HG03520 (cell line): ENCODE results near the gene FIGNL2.

ENCODE experiments used
- ATAC-seq: cut with Tn5 transposase; IDR thresholded peaks from one replicate; pipeline ENCODE4 v1.9.1; 2021; ENCODE audit warnings: mild to moderate bottlenecking, moderate library complexity; ENCODE audit not compliant: unreplicated experiment

The FIGNL2 gene

GRCh38 chr12:51860986-51861385 is 12.5 kb upstream of the FIGNL2 start:
- no peak for ATAC-seq

GRCh38 chr12:51855586-51856428 is 7.3 kb upstream of the FIGNL2 start:
- no peak for ATAC-seq

- no peak for ATAC-seq
Observed at GRCh38 chr12:51852404-51853137, 4.1 kb upstream of the FIGNL2 start.

- no peak for ATAC-seq
Observed at GRCh38 chr12:51851413-51852124, 3.1 kb upstream of the FIGNL2 start.

- ATAC-seq = no peak
Observed at GRCh38 chr12:51850965-51851299, 2.4 kb upstream of the FIGNL2 start.

GRCh38 chr12:51850081-51850964 is 1.8 kb upstream of the FIGNL2 start:
- ATAC-seq = no peak

- no peak for ATAC-seq
Observed at GRCh38 chr12:51848841-51849735, 570 bp upstream of the FIGNL2 start.

GRCh38 chr12:51847643-51848325 is 734 bp downstream of the FIGNL2 start:
- ATAC-seq = no peak

GRCh38 chr12:51846911-51847642 is 1.4 kb downstream of the FIGNL2 start:
- ATAC-seq = no peak

- ATAC-seq = no peak
Observed at GRCh38 chr12:51846271-51846691, 2.2 kb downstream of the FIGNL2 start.

GRCh38 chr12:51845482-51845881 is 3.0 kb downstream of the FIGNL2 start:
- no peak for ATAC-seq

GRCh38 chr12:51844854-51845253 is 3.7 kb downstream of the FIGNL2 start:
- ATAC-seq = no peak

GRCh38 chr12:51841727-51842126 is 6.8 kb downstream of the FIGNL2 start:
- no peak for ATAC-seq

GRCh38 chr12:51840966-51841365 is 7.6 kb downstream of the FIGNL2 start:
- no peak for ATAC-seq

GRCh38 chr12:51839310-51839947 is 9.1 kb downstream of the FIGNL2 start:
- ATAC-seq = no peak

GRCh38 chr12:51838762-51839161 is 9.8 kb downstream of the FIGNL2 start:
- no peak for ATAC-seq

- no peak for ATAC-seq
Observed at GRCh38 chr12:51838036-51838435, 10.5 kb downstream of the FIGNL2 start.

GRCh38 chr12:51837286-51837685 is 11.2 kb downstream of the FIGNL2 start:
- ATAC-seq = no peak
